ENCODE data around the gene FBXO41. TPM values are rescaled to one million over a fixed set of nuclear protein-coding genes. Genes with fewer than 3 reads are reported as not detected.

Gene FBXO41
- total and polyA plus RNA-seq, 2 experiments from 2014 or later = 0.44 to 1.1 TPM

GRCh38 chr2:73217160-73217559, 67.1 kb downstream of the FBXO41 start:
- Histone ChIP-seq H3K79me2 (ENCODE audit: insufficient read depth) (peaks cover 43% of the 10 kb centered on the region), H3K36me3 (ENCODE audit: low read depth) (no peaks in the 10 kb centered on the region; the same call in 1 of the 2 replicates), H3K4me2 (ENCODE audit: unreplicated experiment) (no peak overlapping the region), H3K9me3 (ENCODE audit: low read depth) (no peaks in the 10 kb centered on the region), H3K4me3 (no peak overlapping the region), H3K4me1 (ENCODE audit: insufficient read depth) (peaks cover 20% of the 10 kb centered on the region), H3K9ac (no peak overlapping the region), H3F3A (ENCODE audit: insufficient read depth) (peaks cover 14% of the 10 kb centered on the region), H4K20me1 (ENCODE audit: insufficient read depth) (no peaks in the 10 kb centered on the region), H3K9me2 (ENCODE audit: insufficient read depth) (no peaks in the 10 kb centered on the region), H2AFZ (no peak overlapping the region), H3K27ac (no peak overlapping the region), H3K27me3 (replicated peaks; ENCODE audit: insufficient read depth) (no peaks in the 10 kb centered on the region)
- in situ Hi-C loops (cut with MboI) = no loop called here
- no peak for DNase-seq
- no peak for TF ChIP-seq EZH2 (IDR thresholded peaks at IDR 0.05; ENCODE audit: insufficient read depth, poor library complexity, severe bottlenecking)
- TF ChIP-seq EZH2phosphoT487 (IDR thresholded peaks at IDR 0.05; ENCODE audit: insufficient read depth, low read depth) = no peak
- WGBS, 2 experiments (ENCODE audit: low coverage in 1 of 2, low lambda C conversion rate in 2 of 2, missing lambda C conversion rate in 2 of 2) = 88 to 89% methylated on average over 5 of the region's 5 CpGs

GRCh38 chr2:73215254-73215653, 69.0 kb downstream of the FBXO41 start:
- H3K9ac ChIP-seq = peak overlapping the region; percentile 94
- peak overlapping the region; percentile 87 for H3K4me3 ChIP-seq
- no peaks in the 10 kb centered on the region for H3K27me3 ChIP-seq (replicated peaks; ENCODE audit: insufficient read depth)
- TF ChIP-seq EZH2 (IDR thresholded peaks at IDR 0.05; ENCODE audit: insufficient read depth, poor library complexity, severe bottlenecking) (no peak), EZH2phosphoT487 (IDR thresholded peaks at IDR 0.05; ENCODE audit: insufficient read depth, low read depth) (no peak)
- WGBS, 2 experiments (ENCODE audit: low coverage in 1 of 2, low lambda C conversion rate in 2 of 2, missing lambda C conversion rate in 2 of 2) = 77% methylated on average over 4 of the region's 4 CpGs
- H3K4me2 ChIP-seq (ENCODE audit: unreplicated experiment) = peak overlapping the region; percentile 88
- no peaks in the 10 kb centered on the region for H4K20me1 ChIP-seq (ENCODE audit: insufficient read depth)
- in situ Hi-C loops (cut with MboI) = no loop called here
- no peaks in the 10 kb centered on the region for H3K9me3 ChIP-seq (ENCODE audit: low read depth)
- H3K4me1 ChIP-seq (ENCODE audit: insufficient read depth) = peaks cover 20% of the 10 kb centered on the region
- no peaks in the 10 kb centered on the region for H3K36me3 ChIP-seq (ENCODE audit: low read depth)
- no peak for DNase-seq
- H3K27ac ChIP-seq = no peak overlapping the region
- H3K79me2 ChIP-seq (ENCODE audit: insufficient read depth) = peaks cover 43% of the 10 kb centered on the region
- H2AFZ ChIP-seq = peak overlapping the region; percentile 93
- no peaks in the 10 kb centered on the region for H3K9me2 ChIP-seq (ENCODE audit: insufficient read depth)
- H3F3A ChIP-seq (ENCODE audit: insufficient read depth) = peaks cover 19% of the 10 kb centered on the region

- Histone ChIP-seq H2AFZ (peak within 1 kb of the TSS; percentile 93), H3K9ac (peak within 1 kb of the TSS; percentile 94), H3F3A (ENCODE audit: insufficient read depth) (peaks cover 19% of the 10 kb centered on the region), H3K9me3 (ENCODE audit: low read depth) (no peaks in the 10 kb centered on the region), H4K20me1 (ENCODE audit: insufficient read depth) (no peaks in the 10 kb centered on the region), H3K4me1 (ENCODE audit: insufficient read depth) (peaks cover 20% of the 10 kb centered on the region), H3K4me2 (ENCODE audit: unreplicated experiment) (peak within 1 kb of the TSS; percentile 88), H3K9me2 (ENCODE audit: insufficient read depth) (no peaks in the 10 kb centered on the region), H3K79me2 (ENCODE audit: insufficient read depth) (peaks cover 43% of the 10 kb centered on the region), H3K36me3 (ENCODE audit: low read depth) (no peaks in the 10 kb centered on the region), H3K4me3 (peak within 1 kb of the TSS; percentile 87), H3K27me3 (replicated peaks; ENCODE audit: insufficient read depth) (no peaks in the 10 kb centered on the region), H3K27ac (peak within 1 kb of the TSS; percentile 62)
- TF ChIP-seq EZH2 (IDR thresholded peaks at IDR 0.05; ENCODE audit: insufficient read depth, poor library complexity, severe bottlenecking) (no peak), EZH2phosphoT487 (IDR thresholded peaks at IDR 0.05; ENCODE audit: insufficient read depth, low read depth) (no peak)
- in situ Hi-C loops (cut with MboI) = no loop called here
- peak; percentile 93 for DNase-seq
- WGBS, 2 experiments (ENCODE audit: low coverage in 1 of 2, low lambda C conversion rate in 2 of 2, missing lambda C conversion rate in 2 of 2) = 1% methylated on average over 59 to 64 of the region's 64 CpGs
Measured at GRCh38 chr2:73214120-73215035, 69.9 kb downstream of the FBXO41 start, which contains the start of gene SMYD5. Gene SMYD5, plus strand, starts transcription at chr2:73214245. Its CDS starts 22 bp downstream, at chr2:73214267.

- H3F3A ChIP-seq (ENCODE audit: insufficient read depth) = peaks cover 19% of the 10 kb centered on the region
- in situ Hi-C loops (cut with MboI) = no loop called here
- no peaks in the 10 kb centered on the region for H3K9me3 ChIP-seq (ENCODE audit: low read depth)
- H2AFZ ChIP-seq = peak overlapping the region; percentile 93
- no peaks in the 10 kb centered on the region for H4K20me1 ChIP-seq (ENCODE audit: insufficient read depth)
- no peak overlapping the region for H3K9ac ChIP-seq
- peaks cover 33% of the 10 kb centered on the region for H3K79me2 ChIP-seq (ENCODE audit: insufficient read depth)
- no peaks in the 10 kb centered on the region for H3K36me3 ChIP-seq (ENCODE audit: low read depth)
- no peak for TF ChIP-seq EZH2phosphoT487 (IDR thresholded peaks at IDR 0.05; ENCODE audit: insufficient read depth, low read depth)
- TF ChIP-seq EZH2 (IDR thresholded peaks at IDR 0.05; ENCODE audit: insufficient read depth, poor library complexity, severe bottlenecking) = no peak
- DNase-seq = peak; percentile 86
- peak overlapping the region; percentile 6; the same call in 1 of the 2 replicates for H3K27ac ChIP-seq
- no peak overlapping the region for H3K4me3 ChIP-seq
- no peak overlapping the region for H3K4me2 ChIP-seq (ENCODE audit: unreplicated experiment)
- no peaks in the 10 kb centered on the region for H3K27me3 ChIP-seq (replicated peaks; ENCODE audit: insufficient read depth)
- H3K9me2 ChIP-seq (ENCODE audit: insufficient read depth) = no peaks in the 10 kb centered on the region
- peaks cover 11% of the 10 kb centered on the region for H3K4me1 ChIP-seq (ENCODE audit: insufficient read depth)
- whole genome bisulfite sequencing, 2 experiments (ENCODE audit: low coverage in 1 of 2, low lambda C conversion rate in 2 of 2, missing lambda C conversion rate in 2 of 2) = 51 to 61% methylated on average over 15 to 20 of the region's 20 CpGs
Measured at GRCh38 chr2:73212448-73213176, 71.7 kb downstream of the FBXO41 start.
